ENCODE data around the gene ZNF385B.

ZNF385B gene

GRCh38 chr2:179553382-179553781, 308.0 kb downstream of the ZNF385B start:
- H3K4me3 ChIP-seq (replicated peaks; ENCODE audit: low read depth, low read length) = no peak overlapping the region
- no peak for DNase-seq (ENCODE audit: low read depth)
- TF ChIP-seq CTCF (IDR thresholded peaks at IDR 0.05; ENCODE audit: low read length, missing control alignments) = no peak

GRCh38 chr2:179551539-179552045, 309.8 kb downstream of the ZNF385B start:
- no peak overlapping the region for H3K4me3 ChIP-seq (replicated peaks; ENCODE audit: low read depth, low read length)
- no peak for TF ChIP-seq CTCF (IDR thresholded peaks at IDR 0.05; ENCODE audit: low read length, missing control alignments)
- no peak for DNase-seq (ENCODE audit: low read depth)

GRCh38 chr2:179550849-179551248, 310.6 kb downstream of the ZNF385B start:
- no peak for DNase-seq (ENCODE audit: low read depth)
- no peak for TF ChIP-seq CTCF (IDR thresholded peaks at IDR 0.05; ENCODE audit: low read length, missing control alignments)
- no peak overlapping the region for H3K4me3 ChIP-seq (replicated peaks; ENCODE audit: low read depth, low read length)

GRCh38 chr2:179550214-179550613, 311.2 kb downstream of the ZNF385B start:
- DNase-seq (ENCODE audit: low read depth) = no peak
- no peak for TF ChIP-seq CTCF (IDR thresholded peaks at IDR 0.05; ENCODE audit: low read length, missing control alignments)
- H3K4me3 ChIP-seq (replicated peaks; ENCODE audit: low read depth, low read length) = no peak overlapping the region

- H3K4me3 ChIP-seq (replicated peaks; ENCODE audit: low read depth, low read length) = no peak overlapping the region
- TF ChIP-seq CTCF (IDR thresholded peaks at IDR 0.05; ENCODE audit: low read length, missing control alignments) = no peak
- no peak for DNase-seq (ENCODE audit: low read depth)
These were observed 314.8 kb downstream of the ZNF385B start for GRCh38 chr2:179546656-179547055.

- no peak overlapping the region for H3K4me3 ChIP-seq (replicated peaks; ENCODE audit: low read depth, low read length)
- TF ChIP-seq CTCF (IDR thresholded peaks at IDR 0.05; ENCODE audit: low read length, missing control alignments) = no peak
- DNase-seq (ENCODE audit: low read depth) = no peak
These were observed 316.4 kb downstream of the ZNF385B start for GRCh38 chr2:179545024-179545423.

GRCh38 chr2:179543361-179543901, 318.0 kb downstream of the ZNF385B start:
- TF ChIP-seq CTCF (IDR thresholded peaks at IDR 0.05; ENCODE audit: low read length, missing control alignments) = no peak
- H3K4me3 ChIP-seq (replicated peaks; ENCODE audit: low read depth, low read length) = no peak overlapping the region
- peak; percentile 6 for DNase-seq (ENCODE audit: low read depth)

Data from fibroblast of pulmonary artery (primary cell).